H1 (cell line): ENCODE data around the gene PMS2. TPM values are rescaled to one million over a fixed set of nuclear protein-coding genes. Genes with fewer than 3 reads are reported as not detected.

ENCODE experiments used
- RFX5 ChIP-seq: IDR thresholded peaks from 2 replicates; pipeline ENCODE4 v1.6.1; 2011; ENCODE audit warnings: low read depth, low read length, improper control_type of control experiment, borderline replicate concordance
- polyA plus RNA-seq, 7 experiments: library from polyadenylated mRNA; depleted of rRNA in 3 of 7; stranded (reverse) in 5 of 7; unstranded in 2 of 7; fragments of >200 nt in 5 of 7; fragments of 200-250 nt in 2 of 7; gene quantifications; 1 replicate in 5 of 7; 2 replicates in 1 of 7; 4 replicates in 1 of 7; pipeline versions ENCODE4 v1.2.1 to v1.2.3, GENCODE V29; 2011 to 2013; ENCODE audit warnings: missing spikeins in 2 of 7, mixed read lengths in 2 of 7
- total RNA-seq: library from RNA; stranded (reverse); fragmentation: NEBNext Ultra II Directional; extraction: Animal tissue kit (Norgen Biotek cat#: 25700); gene quantifications from 2 replicates; pipeline ENCODE4 v1.2.1, GENCODE V29; 2021

Gene PMS2
- total and polyA plus RNA-seq, 2 of the 8 experiments (the other 6 are each of a cell fraction or from before 2014, with no cell fraction given): 4.8 to 12.1 TPM

GRCh38 chr7:6030988-6031387, 22.1 kb upstream of the PMS2 start, which contains the start of gene ANKRD61 (continued):
- TF ChIP-seq RFX5: no peak
